DND-41 (cell line): Measurements from ENCODE around the gene LRFN4.

Experiments
- ATAC-seq: fragments of 200-7000 bp; cut with Tn5 transposase; 3 replicates; pipeline ENCODE4 v1.9.1; 2021; ENCODE audit warnings: low read depth; ENCODE audit not compliant: insufficient read depth
- DNase-seq: peaks from one replicate; pipeline ENCODE4 v3.0.0-alpha.2; 2020
- H2AFZ ChIP-seq: 2 replicates; pipeline ENCODE4 v1.6.0; 2012; ENCODE audit warnings: low read depth, low read length
- H3K27ac ChIP-seq: 2 replicates; pipeline ENCODE4 v1.5.1; 2012; ENCODE audit warnings: low read length, inconsistent platforms
- H3K27me3 ChIP-seq: fragments of 200-600 bp; sonication (generic); 2 replicates; pipeline ENCODE4 v1.6.0; 2012; ENCODE audit warnings: low read length, mild to moderate bottlenecking, inconsistent platforms; ENCODE audit not compliant: insufficient read depth, poor library complexity
- H3K36me3 ChIP-seq: 2 replicates; pipeline ENCODE4 v1.5.1; 2012; ENCODE audit warnings: low read length, inconsistent platforms; ENCODE audit not compliant: insufficient read depth
- H3K4me1 ChIP-seq: 2 replicates; pipeline ENCODE4 v1.5.1; 2012; ENCODE audit warnings: mild to moderate bottlenecking, low read length; ENCODE audit not compliant: insufficient read depth
- H3K4me2 ChIP-seq: 2 replicates; pipeline ENCODE4 v1.6.0; 2012; ENCODE audit warnings: mild to moderate bottlenecking, moderate library complexity, low read length, inconsistent platforms; ENCODE audit not compliant: insufficient read depth
- H3K4me3 ChIP-seq, 2 experiments: fragments of 200-600 bp in 1 of 2; shearing (Covaris generic) in 1 of 2; 2 replicates each; pipeline ENCODE4 v1.5.1; 2012 to 2016; ENCODE audit warnings: inconsistent platforms in 2 of 2, low read length in 2 of 2, mild to moderate bottlenecking in 2 of 2, low read depth in 1 of 2, moderate library complexity in 1 of 2
- H3K79me2 ChIP-seq: 2 replicates; pipeline ENCODE4 v1.6.0; 2012; ENCODE audit warnings: low read length, inconsistent platforms; ENCODE audit not compliant: insufficient read depth
- H3K9ac ChIP-seq: 2 replicates; pipeline ENCODE4 v1.6.0; 2012; ENCODE audit warnings: low read depth, mild to moderate bottlenecking, inconsistent platforms, low read length, moderate library complexity
- H3K9me3 ChIP-seq: 2 replicates; pipeline ENCODE4 v1.5.1; 2012; ENCODE audit warnings: low read length, moderate library complexity, mild to moderate bottlenecking, inconsistent platforms; ENCODE audit not compliant: insufficient read depth, severe bottlenecking
- H4K20me1 ChIP-seq: 2 replicates; pipeline ENCODE4 v1.6.0; 2012; ENCODE audit warnings: low read length; ENCODE audit not compliant: insufficient read depth
- CTCF ChIP-seq: IDR thresholded peaks from 2 replicates; pipeline ENCODE4 v1.5.1; 2012; ENCODE audit warnings: borderline replicate concordance, low read length, moderate library complexity, mild to moderate bottlenecking; ENCODE audit not compliant: poor library complexity, severe bottlenecking; ENCODE audit errors: extremely low read depth
- EZH2 ChIP-seq: IDR thresholded peaks from 3 replicates; pipeline ENCODE4 v1.6.1; 2012; ENCODE audit warnings: borderline replicate concordance, low read depth, mild to moderate bottlenecking, moderate library complexity, low read length, inconsistent platforms; ENCODE audit not compliant: severe bottlenecking

Gene LRFN4

GRCh38 chr11:66880496-66881450 is 23.9 kb downstream of the LRFN4 start:
- H3K27me3 ChIP-seq: no peaks in the 10 kb centered on the region
- peaks cover 7% of the 10 kb centered on the region; the same call in 1 of the 2 replicates for H4K20me1 ChIP-seq
- peak; percentile 86 for DNase-seq
- H2AFZ ChIP-seq: peak overlapping the region; percentile 65
- H3K27ac ChIP-seq: peak overlapping the region; percentile 80
- peak overlapping the region in 1 of 2 experiments; percentile 40; a peak in 2 of 4 replicates for H3K4me3 ChIP-seq
- H3K9me3 ChIP-seq: no peaks in the 10 kb centered on the region
- TF ChIP-seq CTCF: peak; percentile 43
- TF ChIP-seq EZH2: no peak
- peak; percentile 92 for ATAC-seq
- no peaks in the 10 kb centered on the region for H3K79me2 ChIP-seq
- H3K9ac ChIP-seq: peak overlapping the region; percentile 39
- H3K4me2 ChIP-seq: peak overlapping the region; percentile 64
- no peaks in the 10 kb centered on the region for H3K36me3 ChIP-seq
- H3K4me1 ChIP-seq: peaks cover 36% of the 10 kb centered on the region

GRCh38 chr11:66881451-66881835 is 24.6 kb downstream of the LRFN4 start:
- no peak for ATAC-seq
- Histone ChIP-seq H3K4me2 (peak overlapping the region; percentile 64), H3K27me3 (no peaks in the 10 kb centered on the region), H3K27ac (peak overlapping the region; percentile 80), H3K9me3 (no peaks in the 10 kb centered on the region), H3K36me3 (no peaks in the 10 kb centered on the region), H3K4me1 (peaks cover 36% of the 10 kb centered on the region), H3K4me3 (peak overlapping the region in 1 of 2 experiments; percentile 40; a peak in 1 of 4 replicates), H2AFZ (0 out of 2 replicates have a peak overlapping the region, but pooled peaks have one; percentile 65), H3K9ac (peak overlapping the region; percentile 39), H4K20me1 (peaks cover 7% of the 10 kb centered on the region; the same call in 1 of the 2 replicates), H3K79me2 (no peaks in the 10 kb centered on the region)
- DNase-seq: no peak
- TF ChIP-seq CTCF (peak; percentile 25), EZH2 (no peak)

GRCh38 chr11:66881927-66882452 is 25.1 kb downstream of the LRFN4 start:
- DNase-seq (no peak), ATAC-seq (no peak)
- Histone ChIP-seq H3K4me1 (peaks cover 36% of the 10 kb centered on the region), H3K4me2 (no peak overlapping the region), H3K27ac (peak overlapping the region; percentile 80), H3K27me3 (no peaks in the 10 kb centered on the region), H3K36me3 (no peaks in the 10 kb centered on the region), H2AFZ (no peak overlapping the region), H4K20me1 (peaks cover 7% of the 10 kb centered on the region; the same call in 1 of the 2 replicates), H3K79me2 (no peaks in the 10 kb centered on the region), H3K9ac (no peak overlapping the region), H3K9me3 (no peaks in the 10 kb centered on the region), H3K4me3 (no peak overlapping the region)
- TF ChIP-seq CTCF: no peak
- TF ChIP-seq EZH2: no peak
